HL-60 (cell line): ENCODE measurements around the gene MYO3B.

Experiments used
- DNase-seq, 2 experiments: peaks; one replicate each; pipeline ENCODE4 v3.0.0-alpha.2; 2010 to 2020; ENCODE audit warnings: low read depth in 1 of 2, low spot score in 1 of 2
- H3K27ac ChIP-seq: fragments of 250-450 bp; sonication (Bioruptor Pico); replicated peaks from 2 replicates; pipeline ENCODE4 v1.5.1; 2020; ENCODE audit warnings: mild to moderate bottlenecking, moderate library complexity
- H3K27me3 ChIP-seq: fragments of 250-450 bp; sonication (Bioruptor Pico); 2 replicates; pipeline ENCODE4 v1.5.1; 2021; ENCODE audit warnings: mild to moderate bottlenecking, moderate library complexity; ENCODE audit not compliant: insufficient read depth, poor library complexity, severe bottlenecking
- H3K4me3 ChIP-seq: replicated peaks from 2 replicates; pipeline ENCODE4 v1.5.1; 2011; ENCODE audit warnings: mild to moderate bottlenecking, control low read depth, low read length; ENCODE audit not compliant: insufficient read depth
- CTCF ChIP-seq: IDR thresholded peaks from one replicate; pipeline ENCODE4 v1.5.1; 2011; ENCODE audit warnings: low read length, control low read depth, inconsistent platforms; ENCODE audit not compliant: insufficient read depth
- GABPA ChIP-seq: IDR thresholded peaks from 2 replicates; pipeline ENCODE4 v1.6.1; 2012; ENCODE audit warnings: low read depth
- POLR2AphosphoS5 ChIP-seq: IDR thresholded peaks from 2 replicates; pipeline ENCODE4 v1.6.1; 2012; ENCODE audit warnings: low read depth
- REST ChIP-seq: IDR thresholded peaks from 2 replicates; pipeline ENCODE4 v1.6.1; 2012; ENCODE audit warnings: low read depth; ENCODE audit not compliant: insufficient replicate concordance
- SPI1 ChIP-seq: IDR thresholded peaks from 2 replicates; pipeline ENCODE4 v1.6.1; 2012; ENCODE audit warnings: low read depth, mild to moderate bottlenecking, borderline replicate concordance

The MYO3B gene

GRCh38 chr2:170248574-170249393 is 70.8 kb downstream of the MYO3B start:
- Histone ChIP-seq H3K4me3 (no peak overlapping the region), H3K27ac (no peak overlapping the region), H3K27me3 (no peaks in the 10 kb centered on the region)
- TF ChIP-seq REST (no peak), POLR2AphosphoS5 (no peak), GABPA (no peak), CTCF (no peak), SPI1 (no peak)
- no peak for DNase-seq

GRCh38 chr2:170249761-170250160 is 71.8 kb downstream of the MYO3B start:
- no peak for DNase-seq
- no peaks in the 10 kb centered on the region for H3K27me3 ChIP-seq
- no peak overlapping the region for H3K27ac ChIP-seq
- H3K4me3 ChIP-seq: no peak overlapping the region
- TF ChIP-seq POLR2AphosphoS5: no peak
- TF ChIP-seq CTCF: no peak
- TF ChIP-seq REST: no peak
- TF ChIP-seq GABPA: no peak
- no peak for TF ChIP-seq SPI1

- TF ChIP-seq CTCF (no peak), SPI1 (no peak), REST (no peak), POLR2AphosphoS5 (no peak), GABPA (no peak)
- no peak for DNase-seq
- Histone ChIP-seq H3K27me3 (no peaks in the 10 kb centered on the region), H3K4me3 (no peak overlapping the region), H3K27ac (no peak overlapping the region)
These were observed 72.6 kb downstream of the MYO3B start for GRCh38 chr2:170250584-170250983.
